Measurements from ENCODE around the gene ZC3H4.

ZC3H4 gene

DNA sequence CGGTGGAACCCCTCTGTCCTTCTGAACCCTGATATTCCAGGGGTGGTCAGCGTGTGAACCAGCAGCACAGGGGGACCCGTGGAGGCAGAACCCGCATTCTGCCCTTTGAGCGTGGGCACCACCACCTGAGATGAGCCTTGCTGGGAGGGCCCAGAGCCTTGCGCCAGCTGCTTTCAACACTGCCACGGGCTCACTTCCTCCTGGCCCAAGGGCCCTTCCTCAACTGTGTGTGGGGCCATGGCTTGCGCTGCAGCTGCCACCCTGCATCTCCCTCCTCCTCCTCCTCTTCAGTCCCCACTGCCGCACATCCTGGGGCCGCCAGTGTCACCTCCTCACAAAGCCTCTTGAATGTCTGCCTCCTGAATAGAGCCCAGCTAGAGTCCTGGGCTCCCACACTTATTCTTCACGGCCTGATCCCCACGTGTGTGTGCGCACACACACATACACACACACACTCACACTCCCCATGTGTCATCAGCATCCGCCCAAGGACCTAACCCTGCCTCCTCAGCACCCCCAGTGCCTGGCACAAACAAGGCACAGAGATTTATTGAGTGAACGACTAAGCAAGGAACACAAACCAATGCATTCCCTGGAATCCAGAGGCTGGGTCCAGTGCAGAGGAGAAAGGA is 38.3 kb downstream of the ZC3H4 start:
- DNase-seq (ENCODE audit: low spot score): no peak
- TF ChIP-seq, protein P1, sequence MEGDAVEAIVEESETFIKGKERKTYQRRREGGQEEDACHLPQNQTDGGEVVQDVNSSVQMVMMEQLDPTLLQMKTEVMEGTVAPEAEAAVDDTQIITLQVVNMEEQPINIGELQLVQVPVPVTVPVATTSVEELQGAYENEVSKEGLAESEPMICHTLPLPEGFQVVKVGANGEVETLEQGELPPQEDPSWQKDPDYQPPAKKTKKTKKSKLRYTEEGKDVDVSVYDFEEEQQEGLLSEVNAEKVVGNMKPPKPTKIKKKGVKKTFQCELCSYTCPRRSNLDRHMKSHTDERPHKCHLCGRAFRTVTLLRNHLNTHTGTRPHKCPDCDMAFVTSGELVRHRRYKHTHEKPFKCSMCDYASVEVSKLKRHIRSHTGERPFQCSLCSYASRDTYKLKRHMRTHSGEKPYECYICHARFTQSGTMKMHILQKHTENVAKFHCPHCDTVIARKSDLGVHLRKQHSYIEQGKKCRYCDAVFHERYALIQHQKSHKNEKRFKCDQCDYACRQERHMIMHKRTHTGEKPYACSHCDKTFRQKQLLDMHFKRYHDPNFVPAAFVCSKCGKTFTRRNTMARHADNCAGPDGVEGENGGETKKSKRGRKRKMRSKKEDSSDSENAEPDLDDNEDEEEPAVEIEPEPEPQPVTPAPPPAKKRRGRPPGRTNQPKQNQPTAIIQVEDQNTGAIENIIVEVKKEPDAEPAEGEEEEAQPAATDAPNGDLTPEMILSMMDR (IDR thresholded peaks at IDR 0.05; ENCODE audit: borderline replicate concordance, control extremely low read depth, extremely low read depth, insufficient read depth, missing control alignments): no peak
- in situ Hi-C loops (cut with MboI; ENCODE audit: low sequenced_read_pairs, unreplicated experiment): no loop called here

DNA sequence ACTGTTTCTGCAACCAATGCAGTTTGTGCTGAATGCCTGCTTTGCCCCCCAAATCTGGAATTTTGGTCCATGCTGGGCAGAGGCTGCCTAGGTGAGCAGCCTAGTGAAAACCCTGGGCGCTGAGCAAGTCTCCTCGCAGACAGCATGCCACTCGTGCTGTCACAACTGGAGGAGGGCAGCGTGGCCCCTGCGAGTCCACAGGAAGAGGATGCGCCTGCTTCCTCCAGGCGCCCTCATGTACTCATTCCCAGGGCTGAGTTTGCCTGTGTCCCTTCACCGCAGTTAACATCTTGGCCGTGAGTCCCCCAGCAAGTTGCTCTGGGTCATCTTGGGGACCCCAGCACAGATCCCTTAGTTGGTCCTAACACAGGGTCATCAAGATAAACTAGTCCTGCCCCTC is 39.0 kb downstream of the ZC3H4 start:
- in situ Hi-C loops (cut with MboI; ENCODE audit: low sequenced_read_pairs, unreplicated experiment): no loop called here
- no peak for DNase-seq (ENCODE audit: low spot score)
- TF ChIP-seq, protein P1 (IDR thresholded peaks at IDR 0.05; ENCODE audit: borderline replicate concordance, control extremely low read depth, extremely low read depth, insufficient read depth, missing control alignments): no peak

DNA sequence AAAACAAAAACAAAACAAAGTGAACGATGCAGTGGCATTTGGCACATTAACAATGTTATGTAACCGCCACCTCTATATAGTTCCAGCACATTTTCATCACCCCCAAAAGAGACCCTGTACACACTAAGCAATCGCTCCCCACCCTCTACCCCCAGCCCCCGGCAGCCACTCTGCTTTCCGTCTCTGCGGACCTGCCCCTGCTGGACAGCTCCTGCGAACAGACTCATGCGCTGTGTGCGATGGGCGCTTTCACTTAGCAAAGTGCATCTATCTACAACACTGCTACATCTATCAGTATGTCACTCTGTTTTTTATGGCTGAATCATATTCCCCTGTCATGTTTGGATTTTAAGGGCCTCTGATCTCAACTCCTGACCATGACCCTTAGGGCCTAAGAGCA is 40.0 kb downstream of the ZC3H4 start:
- TF ChIP-seq, protein P1 (IDR thresholded peaks at IDR 0.05; ENCODE audit: borderline replicate concordance, control extremely low read depth, extremely low read depth, insufficient read depth, missing control alignments): no peak
- DNase-seq (ENCODE audit: low spot score): no peak
- in situ Hi-C loops (cut with MboI; ENCODE audit: low sequenced_read_pairs, unreplicated experiment): no loop called here

DNA sequence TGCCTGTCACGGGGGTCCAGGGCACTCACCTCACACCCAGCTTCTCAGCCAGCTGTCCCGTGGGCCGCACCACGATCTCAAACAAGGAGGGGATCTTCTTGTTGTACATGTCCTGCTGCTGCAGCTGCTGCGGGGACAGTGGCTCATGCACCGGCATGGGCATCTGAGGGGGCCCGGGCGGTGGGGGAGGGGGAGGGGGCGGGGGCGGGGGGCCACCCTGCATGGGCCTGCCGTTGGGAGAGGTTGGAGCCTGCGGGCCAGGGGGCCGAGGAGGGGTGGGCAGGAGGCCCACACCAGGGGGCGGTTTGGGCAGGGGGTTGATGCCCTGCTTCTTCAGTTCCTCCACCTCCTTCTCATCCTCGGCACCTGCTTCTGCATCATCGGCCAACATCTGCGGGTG is 41.3 kb downstream of the ZC3H4 start:
- in situ Hi-C loops (cut with MboI; ENCODE audit: low sequenced_read_pairs, unreplicated experiment): no loop called here
- TF ChIP-seq, protein P1 (IDR thresholded peaks at IDR 0.05; ENCODE audit: borderline replicate concordance, control extremely low read depth, extremely low read depth, insufficient read depth, missing control alignments): no peak
- no peak for DNase-seq (ENCODE audit: low spot score)

DNA sequence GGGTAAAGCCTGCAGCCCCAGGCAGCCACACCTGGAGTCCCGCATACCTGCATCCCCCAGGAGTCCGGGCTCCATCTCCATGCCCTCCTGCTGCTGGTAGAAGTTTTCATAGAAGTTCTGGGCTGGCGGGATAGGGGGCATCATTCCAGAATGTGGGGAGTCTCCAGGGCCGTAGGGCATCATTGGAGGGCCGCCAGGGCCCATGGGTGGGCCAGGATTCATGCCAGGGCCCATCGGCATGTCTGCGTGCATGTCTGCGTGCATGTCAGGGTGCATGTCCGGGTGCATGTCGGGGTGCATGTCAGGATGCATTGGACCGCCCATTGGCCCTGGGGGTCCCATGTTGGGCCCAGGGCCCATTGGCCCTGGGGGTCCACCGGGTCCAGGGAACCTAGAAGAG is 41.8 kb downstream of the ZC3H4 start:
- in situ Hi-C loops (cut with MboI; ENCODE audit: low sequenced_read_pairs, unreplicated experiment): no loop called here
- TF ChIP-seq, protein P1 (IDR thresholded peaks at IDR 0.05; ENCODE audit: borderline replicate concordance, control extremely low read depth, extremely low read depth, insufficient read depth, missing control alignments): no peak
- DNase-seq (ENCODE audit: low spot score): no peak

DNA sequence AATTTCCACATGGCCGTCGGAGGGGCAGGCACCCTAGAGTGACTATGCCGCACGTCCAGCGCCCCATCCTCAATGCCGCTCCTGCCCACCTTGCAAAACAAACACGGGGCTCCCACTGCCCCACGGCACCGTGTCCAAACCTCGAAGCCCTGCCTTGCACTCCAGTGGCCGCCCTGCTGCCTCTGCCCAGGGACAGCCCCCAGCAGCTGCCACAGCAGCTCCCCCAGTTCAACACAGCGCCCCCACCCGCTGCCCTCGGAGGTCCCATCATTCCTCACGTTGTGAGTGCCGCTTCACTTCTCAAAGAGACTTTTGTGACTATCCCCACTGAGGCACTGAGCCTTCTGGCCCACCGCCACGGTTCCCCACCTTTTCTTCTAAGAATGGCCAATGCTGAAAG is 42.8 kb downstream of the ZC3H4 start:
- DNase-seq (ENCODE audit: low spot score): no peak
- TF ChIP-seq, protein P1 (IDR thresholded peaks at IDR 0.05; ENCODE audit: borderline replicate concordance, control extremely low read depth, extremely low read depth, insufficient read depth, missing control alignments): no peak
- in situ Hi-C loops (cut with MboI; ENCODE audit: low sequenced_read_pairs, unreplicated experiment): no loop called here

All from GM13976 (cell line).